Tibial nerve (tissue), 3 donors: Measurements from ENCODE around the gene PCSK6.

ENCODE experiments used
- POLR2A ChIP-seq, 2 donors: fragments of 450-650 bp; IDR thresholded peaks; one replicate each; pipeline ENCODE4 v1.6.1; 2017; ENCODE audit warnings: antibody characterized with exemption in 2 of 2, mild to moderate bottlenecking in 2 of 2, moderate library complexity in 2 of 2
- TF ChIP-seq, protein P1 (sequence below), 5 experiments: fragments of 200-600 bp in 3 of 5; fragments of 450-650 bp in 2 of 5; sonication (generic) in 3 of 5; IDR thresholded peaks; one replicate each; pipeline ENCODE4 v1.5.1; 2016 to 2019; ENCODE audit warnings: antibody characterized with exemption in 5 of 5, mild to moderate bottlenecking in 3 of 5, moderate library complexity in 2 of 5

DNA sequence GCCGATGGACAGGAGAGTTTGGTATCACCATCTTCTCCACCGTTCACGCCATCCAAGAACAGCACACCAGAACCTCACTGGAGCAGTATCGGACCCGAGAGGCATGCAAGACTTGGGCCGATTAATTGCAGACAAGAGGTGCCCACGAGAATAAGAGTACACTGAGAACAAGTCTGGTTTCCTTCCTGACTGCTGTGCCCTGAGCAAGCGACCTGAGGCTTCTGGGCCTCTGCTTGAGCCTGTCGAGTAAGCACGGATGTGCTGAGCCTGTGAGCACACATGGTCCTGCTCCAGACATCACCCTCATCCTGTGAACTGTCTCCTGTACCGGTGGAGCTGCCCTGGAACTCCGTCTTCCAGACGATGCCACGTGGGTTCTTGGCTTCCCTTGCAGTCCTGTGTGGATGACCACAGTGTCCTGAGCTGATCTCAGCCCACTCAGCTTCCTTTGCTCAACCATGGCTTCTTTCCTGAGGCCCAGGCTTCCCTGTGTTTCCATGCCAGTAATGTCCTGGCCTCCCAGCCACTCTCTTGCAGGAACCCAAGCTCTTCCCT, 160.1 kb downstream of the PCSK6 start:
- TF ChIP-seq, protein P1, sequence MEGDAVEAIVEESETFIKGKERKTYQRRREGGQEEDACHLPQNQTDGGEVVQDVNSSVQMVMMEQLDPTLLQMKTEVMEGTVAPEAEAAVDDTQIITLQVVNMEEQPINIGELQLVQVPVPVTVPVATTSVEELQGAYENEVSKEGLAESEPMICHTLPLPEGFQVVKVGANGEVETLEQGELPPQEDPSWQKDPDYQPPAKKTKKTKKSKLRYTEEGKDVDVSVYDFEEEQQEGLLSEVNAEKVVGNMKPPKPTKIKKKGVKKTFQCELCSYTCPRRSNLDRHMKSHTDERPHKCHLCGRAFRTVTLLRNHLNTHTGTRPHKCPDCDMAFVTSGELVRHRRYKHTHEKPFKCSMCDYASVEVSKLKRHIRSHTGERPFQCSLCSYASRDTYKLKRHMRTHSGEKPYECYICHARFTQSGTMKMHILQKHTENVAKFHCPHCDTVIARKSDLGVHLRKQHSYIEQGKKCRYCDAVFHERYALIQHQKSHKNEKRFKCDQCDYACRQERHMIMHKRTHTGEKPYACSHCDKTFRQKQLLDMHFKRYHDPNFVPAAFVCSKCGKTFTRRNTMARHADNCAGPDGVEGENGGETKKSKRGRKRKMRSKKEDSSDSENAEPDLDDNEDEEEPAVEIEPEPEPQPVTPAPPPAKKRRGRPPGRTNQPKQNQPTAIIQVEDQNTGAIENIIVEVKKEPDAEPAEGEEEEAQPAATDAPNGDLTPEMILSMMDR (IDR thresholded peaks at IDR 0.05): no peak
- no peak for TF ChIP-seq POLR2A (IDR thresholded peaks at IDR 0.05)
